Tongue (tissue), 2 donors: ENCODE measurements around the gene CIP2A. TPM values are rescaled to one million over a fixed set of nuclear protein-coding genes. Genes with fewer than 3 reads are reported as not detected.

Experiments used
- DNase-seq: peaks from one replicate; pipeline ENCODE4 v3.0.0-alpha.2; 2015
- total RNA-seq: library from RNA; depleted of rRNA; stranded (reverse); fragments of >200 nt; gene quantifications from one replicate; pipeline ENCODE4 v1.2.3, GENCODE V29; 2014

CIP2A gene
- total RNA-seq, 1 donor from 2014 or later: 17.5 TPM

DNA sequence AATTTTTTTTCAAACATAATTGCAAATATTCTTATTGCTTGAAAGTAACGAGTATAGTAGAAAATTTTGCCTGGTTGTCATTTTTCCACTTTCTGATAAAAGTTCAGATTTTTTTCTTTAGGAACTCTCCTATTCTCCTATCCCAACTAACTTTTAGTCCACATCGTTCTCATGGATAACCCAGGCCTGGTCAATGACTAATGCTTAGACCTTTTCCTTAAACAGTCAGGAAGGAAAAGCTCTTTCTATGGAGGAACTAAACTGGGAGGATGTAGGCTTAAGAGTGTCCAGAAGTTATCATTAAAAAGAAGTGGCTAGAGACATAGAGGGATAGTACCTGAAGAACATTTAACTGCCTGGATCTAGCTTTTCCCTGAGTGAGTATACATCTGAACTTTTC lies 26.7 kb downstream of the CIP2A start:
- no peak for DNase-seq

DNA sequence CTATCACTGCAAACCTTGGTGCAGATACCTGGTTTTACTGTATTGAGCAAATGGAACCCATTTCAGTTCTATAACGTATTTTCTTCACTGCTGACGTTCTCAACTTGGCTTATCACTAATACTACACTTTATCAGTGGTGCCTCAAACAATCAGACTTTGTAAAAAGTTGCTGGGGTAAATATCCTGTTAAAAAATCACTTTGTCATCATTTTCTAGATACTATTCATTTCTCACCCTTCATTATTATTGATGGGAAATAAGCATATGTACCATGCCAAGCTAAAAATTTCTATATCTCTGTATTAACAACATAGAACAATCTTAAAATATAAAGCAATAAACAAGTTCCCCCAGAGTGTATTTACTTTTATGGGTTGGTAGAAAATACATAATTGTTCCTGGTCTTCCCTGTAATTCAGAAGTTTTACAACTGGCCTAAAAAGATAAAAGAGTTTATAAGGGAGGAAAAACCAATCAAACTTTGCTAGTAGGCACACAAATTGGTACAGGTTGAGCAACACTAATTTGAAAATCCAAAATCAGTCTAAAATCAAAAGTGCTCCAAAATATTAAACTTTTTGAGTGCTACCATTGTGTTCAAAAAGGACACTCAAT lies 33.2 kb downstream of the CIP2A start:
- DNase-seq: no peak

DNA sequence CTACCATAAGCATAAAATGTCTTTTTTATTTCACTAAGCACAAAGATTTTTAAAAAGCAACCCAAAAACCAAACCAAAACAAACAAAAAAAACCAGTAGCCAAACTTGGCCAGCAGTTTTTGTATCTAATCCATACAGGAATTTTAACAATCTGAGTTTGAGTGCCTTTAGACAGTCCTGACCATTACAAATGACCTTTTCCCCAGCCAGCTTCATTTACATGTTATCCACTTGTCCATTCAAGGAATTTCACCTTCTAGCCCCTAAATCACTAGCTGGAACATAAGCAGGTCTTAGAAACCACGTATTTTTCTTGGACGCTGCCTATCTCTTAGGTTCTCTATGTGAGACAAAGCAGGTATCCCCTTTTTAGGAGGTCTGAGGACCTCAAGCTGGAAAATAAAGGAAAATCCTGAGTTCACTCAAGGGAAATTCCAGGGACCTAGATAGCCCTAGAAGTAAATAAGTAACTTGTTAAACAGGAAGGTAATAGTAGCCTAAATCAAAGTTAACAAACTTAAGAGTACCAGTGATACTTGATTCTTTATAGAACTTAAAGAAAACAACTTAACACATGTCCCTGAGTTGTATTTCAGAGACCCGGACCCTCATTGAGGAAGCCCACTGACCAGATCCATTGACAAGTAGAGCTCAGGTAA lies 34.2 kb downstream of the CIP2A start:
- DNase-seq: no peak

DNA sequence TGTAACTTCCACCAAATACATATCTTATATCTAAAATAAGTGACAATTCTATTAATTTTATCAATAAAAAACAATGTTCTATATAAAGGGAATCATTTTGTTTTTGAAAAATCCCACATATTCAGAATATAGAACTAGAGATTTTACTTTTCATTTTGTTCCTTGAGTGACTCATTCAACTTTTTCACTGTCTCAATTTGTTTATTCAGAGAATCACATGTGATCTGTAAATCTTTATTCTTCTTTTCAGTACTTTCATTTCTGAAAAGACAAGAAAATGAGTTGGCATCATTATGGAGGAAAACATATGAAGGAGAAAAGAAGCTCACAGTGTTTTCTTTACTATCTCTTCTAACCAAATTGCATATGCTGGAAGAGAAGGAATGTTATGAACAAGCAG lies 35.0 kb downstream of the CIP2A start:
- DNase-seq: no peak

DNA sequence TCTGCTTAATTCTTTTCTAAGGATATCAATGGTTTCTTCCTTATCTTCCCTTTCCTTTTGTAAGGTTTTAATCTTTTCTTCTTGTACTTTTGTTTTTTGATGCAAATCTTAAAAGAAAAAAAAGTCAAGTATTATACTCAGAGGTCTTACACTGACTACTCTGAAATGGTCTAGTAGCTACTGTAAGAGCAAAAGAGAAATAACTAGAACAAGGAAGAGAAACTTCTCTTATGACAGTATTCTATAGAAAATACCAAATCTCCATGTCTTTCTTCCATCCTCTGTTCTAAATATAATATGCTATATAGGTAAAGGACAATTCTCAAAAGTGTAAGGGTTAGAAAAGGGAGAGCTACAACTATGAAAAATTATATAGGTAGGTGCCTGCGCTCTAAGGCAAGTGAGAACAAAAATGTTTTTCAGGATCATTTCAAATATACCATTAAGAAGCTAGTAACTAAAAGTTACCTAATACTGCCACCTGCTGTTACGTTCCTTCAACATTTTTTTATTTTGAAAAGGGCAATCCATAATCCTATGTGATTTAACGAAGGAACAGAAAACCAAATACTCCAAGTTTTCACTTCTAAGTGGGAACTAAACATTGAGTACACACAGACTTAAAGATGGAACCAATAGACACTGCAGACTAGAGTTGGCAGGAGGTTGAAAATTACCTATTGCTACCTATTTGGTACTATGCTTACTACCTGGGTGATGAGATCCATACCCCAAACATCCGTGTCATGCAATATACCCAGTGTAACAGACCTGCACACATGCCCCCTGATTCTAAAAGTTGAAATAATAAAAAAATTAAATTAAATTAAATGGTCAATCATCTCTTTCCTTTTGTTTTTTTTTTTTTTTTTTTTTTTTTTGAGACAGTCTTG lies 36.7 kb downstream of the CIP2A start:
- DNase-seq: peak; percentile 78

DNA sequence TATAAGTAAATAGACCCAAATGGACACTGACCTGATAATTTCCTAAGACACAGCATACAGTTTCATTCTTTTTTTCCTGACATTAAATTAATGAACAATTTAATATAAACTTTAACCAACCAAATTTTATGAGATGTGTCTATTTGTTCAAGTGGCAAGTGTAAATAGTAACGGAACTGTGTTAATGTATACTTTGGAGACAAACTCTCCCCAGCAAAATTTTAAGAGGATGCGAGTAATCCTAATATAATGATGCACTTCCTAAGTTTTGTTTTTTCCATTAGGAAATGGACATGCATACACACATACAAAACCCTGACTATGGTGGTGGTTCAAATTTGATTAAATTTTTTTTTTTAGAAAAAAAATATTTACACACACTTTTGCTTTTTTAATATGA lies 40.4 kb downstream of the CIP2A start:
- DNase-seq: no peak

- no peak for DNase-seq
Measured at GRCh38 chr3:108548304-108548703, 40.9 kb downstream of the CIP2A start.

GRCh38 chr3:108546692-108547091 lies 42.5 kb downstream of the CIP2A start:
- no peak for DNase-seq

- no peak for DNase-seq
Measured at GRCh38 chr3:108546247-108546646, 43.0 kb downstream of the CIP2A start.

DNA sequence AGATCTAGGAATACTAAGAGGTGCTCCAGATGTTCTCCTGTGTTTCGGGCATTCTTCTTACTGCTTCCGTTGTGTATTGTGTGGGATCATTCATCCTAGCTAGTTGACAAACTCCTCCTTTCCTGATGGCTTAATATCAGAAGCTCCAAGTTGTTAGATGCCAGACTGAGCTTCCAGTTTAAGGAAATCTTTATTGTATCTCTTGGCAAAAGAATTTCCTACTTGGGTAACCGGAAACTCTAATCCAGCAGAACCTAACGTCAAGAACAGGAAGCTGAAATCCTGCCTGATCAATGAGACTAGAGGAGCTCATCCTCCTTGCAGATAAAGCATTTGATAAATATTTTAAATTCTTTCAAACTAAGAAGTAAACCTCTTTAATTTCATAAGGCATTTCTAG lies 51.2 kb downstream of the CIP2A start:
- DNase-seq: no peak

DNA sequence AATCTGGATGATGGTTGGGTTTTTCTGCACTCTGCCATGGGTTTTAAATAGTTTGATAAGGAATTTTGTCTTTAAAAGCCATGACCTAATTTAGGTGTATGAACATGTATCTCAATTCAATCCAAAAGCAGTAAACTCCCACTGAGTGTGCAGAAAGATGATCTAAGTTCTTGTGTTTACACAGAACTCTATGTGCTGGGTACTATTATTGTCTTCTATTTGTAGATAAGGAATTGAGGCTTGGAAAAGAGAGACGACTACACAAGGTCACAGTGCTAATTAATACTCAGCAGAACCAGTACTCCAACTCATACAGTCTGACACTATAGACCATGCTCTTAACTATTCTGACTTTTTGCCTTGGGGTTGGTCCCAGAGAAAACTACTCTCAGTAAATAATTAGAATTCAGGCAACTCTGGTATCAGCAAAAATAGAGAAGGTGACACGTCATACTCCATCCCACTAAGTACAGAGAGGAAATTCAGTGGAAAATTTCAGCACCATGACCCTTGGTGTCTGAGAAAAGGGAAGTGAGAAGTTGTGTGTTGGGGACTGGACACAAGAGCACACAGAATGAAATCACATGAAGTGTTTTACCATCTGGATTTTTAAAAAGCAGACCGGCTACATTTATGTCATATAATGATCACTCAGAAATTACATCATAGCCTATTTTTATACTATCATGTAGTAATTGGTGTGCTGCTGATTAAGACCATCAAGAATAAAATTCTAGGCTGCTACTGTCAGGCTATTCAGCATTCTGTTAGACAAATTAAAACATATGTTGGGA lies 60.6 kb downstream of the CIP2A start:
- DNase-seq: peak; percentile 13

- no peak for DNase-seq
Measured at GRCh38 chr3:108527817-108528216, 61.4 kb downstream of the CIP2A start.

DNA sequence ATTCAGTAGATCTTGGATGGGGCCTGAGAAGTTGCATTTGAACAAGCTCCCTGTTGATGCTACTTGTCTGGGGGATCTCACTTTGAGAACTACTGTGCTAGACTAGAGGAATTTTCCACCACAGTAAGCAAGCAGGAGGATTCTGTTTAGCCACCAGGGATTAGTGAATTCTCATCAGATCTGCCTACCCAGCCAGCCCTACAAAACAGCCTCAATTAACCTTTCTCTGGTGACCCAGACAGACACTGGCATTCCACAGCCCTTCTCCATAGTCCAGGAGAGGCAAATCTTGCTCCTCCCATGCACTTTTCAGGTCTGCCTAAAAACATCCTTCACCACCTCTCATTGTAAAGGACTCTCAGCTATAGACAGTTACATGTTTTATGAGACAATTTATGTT lies 62.1 kb downstream of the CIP2A start:
- DNase-seq: no peak

GRCh38 chr3:108525971-108526370 lies 63.3 kb downstream of the CIP2A start:
- no peak for DNase-seq

GRCh38 chr3:108525256-108525655 lies 64.0 kb downstream of the CIP2A start:
- DNase-seq: no peak

DNA sequence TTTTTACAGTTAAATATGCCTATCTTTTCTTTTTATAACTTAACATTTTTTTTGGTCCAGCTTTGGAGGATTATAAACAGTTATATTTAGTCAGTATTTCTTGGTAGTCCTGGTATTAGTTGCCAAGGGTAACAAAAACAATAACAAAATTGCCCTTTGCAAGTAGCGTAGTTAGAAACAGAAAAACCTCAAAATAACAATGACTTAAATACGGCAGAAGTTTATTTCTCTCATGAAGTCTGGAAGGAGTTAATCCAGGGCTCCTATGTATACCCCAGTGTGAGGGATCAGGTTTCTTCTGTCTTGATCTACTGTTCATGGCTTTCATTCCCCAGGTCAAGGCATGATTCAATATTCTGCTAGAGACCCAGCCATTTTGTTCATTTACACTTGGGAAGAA lies 64.7 kb downstream of the CIP2A start:
- peak; percentile 27 for DNase-seq

- DNase-seq: no peak
Measured at GRCh38 chr3:108518895-108519294, 70.3 kb downstream of the CIP2A start.

- DNase-seq: no peak
Measured at GRCh38 chr3:108516881-108517280, 72.4 kb downstream of the CIP2A start.

GRCh38 chr3:108513961-108514360 lies 75.3 kb downstream of the CIP2A start:
- no peak for DNase-seq

- no peak for DNase-seq
Measured at GRCh38 chr3:108512671-108513070, 76.6 kb downstream of the CIP2A start.

GRCh38 chr3:108511490-108511889 lies 77.7 kb downstream of the CIP2A start:
- DNase-seq: no peak

DNA sequence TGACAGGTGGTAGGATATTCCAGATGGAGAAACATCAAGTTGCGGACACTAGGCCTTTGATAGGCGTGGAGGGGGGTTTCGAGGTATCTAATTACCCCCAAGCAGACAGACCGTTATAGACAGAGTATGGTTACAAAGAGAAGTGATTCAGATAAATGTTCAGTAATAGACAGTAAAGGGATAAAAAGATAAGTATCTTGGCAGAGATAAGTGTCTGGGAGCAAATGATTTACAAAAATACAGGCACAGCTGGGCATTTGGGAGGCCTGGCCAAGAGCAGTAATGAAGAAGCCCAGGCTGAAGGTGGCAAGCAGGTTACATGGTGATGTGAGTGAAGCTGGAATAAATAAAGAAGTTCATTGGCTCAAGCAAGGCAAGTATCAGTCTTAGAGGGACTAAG lies 78.2 kb downstream of the CIP2A start:
- DNase-seq: no peak

DNA sequence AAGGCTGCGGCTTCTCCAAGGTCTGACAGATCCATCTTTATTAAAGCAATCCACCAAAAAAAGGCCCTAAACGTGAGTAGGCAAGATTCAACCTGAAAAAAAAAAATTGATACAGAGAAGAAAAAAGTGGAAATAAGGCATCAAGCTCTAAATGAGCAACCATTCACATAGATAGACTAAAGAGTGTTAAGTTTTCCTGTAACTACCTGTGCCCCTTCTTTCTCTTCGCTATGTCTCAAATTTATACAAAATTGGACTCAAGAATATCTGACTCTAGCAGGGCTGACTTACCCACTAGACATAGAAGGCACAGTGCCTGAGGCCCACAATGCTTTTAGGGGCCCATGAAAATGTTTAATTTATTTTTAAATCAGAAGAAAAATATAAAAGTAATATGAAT lies 78.7 kb downstream of the CIP2A start, which contains the start of gene MYH15:
MYH15 (minus strand) TSS at position 101 of the 400 bp plus-strand sequence; CDS start at position 35, 66 bp downstream.
- DNase-seq: no peak
